SK-MEL-5 (cell line): ENCODE data around the gene SIX2. TPM values are rescaled to one million over a fixed set of nuclear protein-coding genes. Genes with fewer than 3 reads are reported as not detected.

Source experiments
- DNase-seq: peaks from one replicate; pipeline ENCODE4 v3.0.0-alpha.2; 2016; ENCODE audit warnings: low read depth, low spot score
- in situ Hi-C: cut with HindIII; loops from 2 replicates; pipeline ENCODE4 v1.10.0; 2016; ENCODE audit warnings: low sequenced_read_pairs, high pct_unique_total_duplicates, low pct_unique_long_range_greater_than_20kb
- total RNA-seq: library from RNA; depleted of rRNA; stranded (reverse); fragments of >200 nt; shearing (Covaris generic); gene quantifications from 2 replicates; pipeline ENCODE4 v1.2.3, GENCODE V29; 2014

SIX2 gene
- total RNA-seq, 1 experiment from 2014 or later, result not detected

- DNase-seq, result no peak
- in situ Hi-C loops, result no loop called here
Measured at GRCh38 chr2:45028276-45028675, 19.0 kb upstream of the SIX2 start.

GRCh38 chr2:45026924-45027450 lies 17.7 kb upstream of the SIX2 start:
- in situ Hi-C loops, result no loop called here
- DNase-seq, result no peak

- in situ Hi-C loops, result no loop called here
- peak; percentile 58 for DNase-seq
Measured at GRCh38 chr2:45024600-45025291, 15.5 kb upstream of the SIX2 start.

GRCh38 chr2:45024097-45024496 lies 14.8 kb upstream of the SIX2 start:
- no peak for DNase-seq
- in situ Hi-C loops, result no loop called here

- no peak for DNase-seq
Measured at GRCh38 chr2:45020439-45020838, 11.2 kb upstream of the SIX2 start.

GRCh38 chr2:45018023-45018422 lies 8.8 kb upstream of the SIX2 start:
- in situ Hi-C loops, result no loop called here
- DNase-seq, result no peak

More at GRCh38 chr2:45020439-45020838, 11.2 kb upstream of the SIX2 start:
- in situ Hi-C loops, result no loop called here

- DNase-seq, result no peak
- in situ Hi-C loops, result no loop called here
Measured at GRCh38 chr2:45014831-45015230, 5.6 kb upstream of the SIX2 start.

- in situ Hi-C loops, result no loop called here
- DNase-seq, result no peak
Measured at GRCh38 chr2:45014016-45014702, 4.9 kb upstream of the SIX2 start.

- no peak for DNase-seq
- in situ Hi-C loops, result no loop called here
Measured at GRCh38 chr2:45013229-45014015, 4.2 kb upstream of the SIX2 start.

GRCh38 chr2:45012733-45013132 lies 3.5 kb upstream of the SIX2 start:
- DNase-seq, result no peak
- in situ Hi-C loops, result no loop called here

GRCh38 chr2:45011621-45012602 lies 2.7 kb upstream of the SIX2 start:
- DNase-seq, result no peak
- in situ Hi-C loops, result no loop called here

GRCh38 chr2:45011121-45011520 lies 1.9 kb upstream of the SIX2 start:
- in situ Hi-C loops, result no loop called here
- DNase-seq, result no peak

GRCh38 chr2:45010702-45011012 lies 1.4 kb upstream of the SIX2 start:
- in situ Hi-C loops, result no loop called here
- DNase-seq, result no peak

GRCh38 chr2:45009928-45010701 lies 863 bp upstream of the SIX2 start:
- in situ Hi-C loops, result no loop called here
- DNase-seq, result no peak

- in situ Hi-C loops, result no loop called here
- DNase-seq, result no peak
Measured at GRCh38 chr2:45008296-45009129, 739 bp downstream of the SIX2 start.

GRCh38 chr2:45007961-45008295 lies 1.3 kb downstream of the SIX2 start:
- in situ Hi-C loops, result no loop called here

More at GRCh38 chr2:45007961-45008295, 1.3 kb downstream of the SIX2 start:
- no peak for DNase-seq
